SU-DHL-6 (cell line): ENCODE results near the gene GIPC2.

Source experiments
- H2AFZ ChIP-seq: fragments of 200-600 bp; sonication (generic); 2 replicates; pipeline ENCODE4 v1.6.1; 2014; ENCODE audit warnings: low read depth, mild to moderate bottlenecking, moderate library complexity, mixed read lengths, antibody characterized with exemption, low read length; ENCODE audit not compliant: severe bottlenecking
- H3F3A ChIP-seq: fragments of 200-600 bp; shearing (Covaris generic); 2 replicates; pipeline ENCODE4 v1.6.0; 2016; ENCODE audit warnings: antibody characterized with exemption, mild to moderate bottlenecking; ENCODE audit not compliant: insufficient read depth
- H3K27ac ChIP-seq: fragments of 200-600 bp; sonication (generic); 2 replicates; pipeline ENCODE4 v1.5.1; 2016; ENCODE audit warnings: low read depth, mild to moderate bottlenecking, low read length, moderate library complexity, mixed read lengths
- H3K27me3 ChIP-seq: fragments of 200-600 bp; sonication (generic), shearing (Covaris generic); 2 replicates; pipeline ENCODE4 v1.6.0; 2014; ENCODE audit warnings: mild to moderate bottlenecking, low read length
- H3K36me3 ChIP-seq: fragments of 200-600 bp; sonication (generic); 2 replicates; pipeline ENCODE4 v1.6.1; 2014; ENCODE audit warnings: mild to moderate bottlenecking, low read length, mixed read lengths
- H3K4me2 ChIP-seq: fragments of 300-600, 200-600 bp; shearing (Covaris generic), sonication (generic); 2 replicates; pipeline ENCODE4 v1.6.0; 2014; ENCODE audit warnings: low read length, low read depth, mild to moderate bottlenecking; ENCODE audit not compliant: poor library complexity, severe bottlenecking
- H3K4me3 ChIP-seq: fragments of 200-600 bp; sonication (generic); 2 replicates; pipeline ENCODE4 v1.5.1; 2014; ENCODE audit warnings: antibody characterized with exemption, low read length, mild to moderate bottlenecking, mixed read lengths; ENCODE audit not compliant: insufficient read depth, poor library complexity, severe bottlenecking
- H3K79me2 ChIP-seq: fragments of 200-600 bp; sonication (generic); 2 replicates; pipeline ENCODE4 v1.6.1; 2014; ENCODE audit warnings: mild to moderate bottlenecking, low read length, moderate library complexity; ENCODE audit not compliant: insufficient read depth
- H3K9ac ChIP-seq: fragments of 200-600 bp; sonication (generic); 2 replicates; pipeline ENCODE4 v1.7.0; 2014; ENCODE audit warnings: mild to moderate bottlenecking, low read length
- H3K9me2 ChIP-seq: fragments of 200-600 bp; sonication (generic); replicated peaks from 2 replicates; pipeline ENCODE4 v1.6.1; 2014; ENCODE audit warnings: low read length; ENCODE audit not compliant: insufficient read depth
- H3K9me3 ChIP-seq: fragments of 200-600 bp; sonication (generic); 2 replicates; pipeline ENCODE4 v1.6.1; 2014; ENCODE audit warnings: low read length, mixed read lengths; ENCODE audit not compliant: insufficient read depth
- H4K20me1 ChIP-seq: fragments of 200-600 bp; sonication (generic); 2 replicates; pipeline ENCODE4 v1.6.1; 2014; ENCODE audit warnings: low read depth, mild to moderate bottlenecking, antibody characterized with exemption, low read length, moderate library complexity, mixed read lengths
- CTCF ChIP-seq: fragments of 200-600 bp; sonication (generic); IDR thresholded peaks from one replicate; pipeline ENCODE4 v1.5.1; 2017; ENCODE audit warnings: antibody characterized with exemption, mild to moderate bottlenecking, low read length, moderate library complexity; ENCODE audit not compliant: insufficient read depth, poor library complexity, severe bottlenecking
- EZH2phosphoT487 ChIP-seq: fragments of 200-600 bp; sonication (generic), shearing (Covaris generic); conservative IDR thresholded peaks from 2 replicates; pipeline ENCODE4 v1.6.1; 2018; ENCODE audit warnings: mild to moderate bottlenecking, antibody characterized with exemption, low read length, moderate library complexity, mixed read lengths

Gene GIPC2

DNA sequence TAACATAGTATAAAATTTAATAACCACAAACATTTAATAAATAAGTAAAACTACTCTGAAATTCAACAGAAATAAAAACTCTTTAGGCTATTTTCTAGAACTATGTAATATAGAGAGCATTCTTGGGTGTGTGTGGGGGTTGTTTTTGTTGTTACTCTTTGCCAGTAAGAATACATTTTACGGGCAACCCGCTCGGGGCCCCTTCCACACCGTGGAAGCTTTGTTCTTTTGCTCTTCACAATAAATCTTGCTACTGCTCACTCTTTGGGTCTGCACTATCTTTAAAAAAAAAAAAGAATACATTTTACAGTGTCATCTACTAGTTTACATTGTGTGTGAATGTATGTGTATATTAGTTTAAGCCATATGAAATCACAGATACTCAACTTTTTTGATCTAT is 16.0 kb upstream of the GIPC2 start:
- H3K79me2 ChIP-seq, result no peaks in the 10 kb centered on the region
- no peak overlapping the region for H3K4me3 ChIP-seq
- H3K9ac ChIP-seq, result no peak overlapping the region
- TF ChIP-seq CTCF (no peak), EZH2phosphoT487 (no peak)
- H2AFZ ChIP-seq, result no peak overlapping the region
- H3F3A ChIP-seq, result no peaks in the 10 kb centered on the region
- H3K9me3 ChIP-seq, result no peaks in the 10 kb centered on the region
- no peak overlapping the region for H3K27ac ChIP-seq
- no peaks in the 10 kb centered on the region for H3K36me3 ChIP-seq
- no peaks in the 10 kb centered on the region for H3K27me3 ChIP-seq
- no peak overlapping the region for H3K4me2 ChIP-seq
- H4K20me1 ChIP-seq, result no peaks in the 10 kb centered on the region
- no peaks in the 10 kb centered on the region for H3K9me2 ChIP-seq

- Histone ChIP-seq H3F3A (no peaks in the 10 kb centered on the region), H3K27me3 (no peaks in the 10 kb centered on the region), H3K9me3 (no peaks in the 10 kb centered on the region), H3K9ac (no peak overlapping the region), H3K4me2 (no peak overlapping the region), H3K9me2 (no peaks in the 10 kb centered on the region), H3K4me3 (no peak overlapping the region), H3K36me3 (no peaks in the 10 kb centered on the region), H4K20me1 (no peaks in the 10 kb centered on the region), H3K79me2 (no peaks in the 10 kb centered on the region), H2AFZ (no peak overlapping the region), H3K27ac (no peak overlapping the region)
- TF ChIP-seq EZH2phosphoT487 (no peak), CTCF (no peak)
These were observed 12.6 kb upstream of the GIPC2 start for GRCh38 chr1:78032996-78033796.

GRCh38 chr1:78033797-78034172 is 12.0 kb upstream of the GIPC2 start:
- H4K20me1 ChIP-seq, result no peaks in the 10 kb centered on the region
- H3K27ac ChIP-seq, result no peak overlapping the region
- H3K9ac ChIP-seq, result no peak overlapping the region
- H3K4me2 ChIP-seq, result no peak overlapping the region
- H3K9me3 ChIP-seq, result no peaks in the 10 kb centered on the region
- H3F3A ChIP-seq, result no peaks in the 10 kb centered on the region
- no peaks in the 10 kb centered on the region for H3K27me3 ChIP-seq
- no peak for TF ChIP-seq CTCF
- no peak for TF ChIP-seq EZH2phosphoT487
- H3K79me2 ChIP-seq, result no peaks in the 10 kb centered on the region
- H3K36me3 ChIP-seq, result no peaks in the 10 kb centered on the region
- no peak overlapping the region for H3K4me3 ChIP-seq
- H3K9me2 ChIP-seq, result no peaks in the 10 kb centered on the region
- no peak overlapping the region for H2AFZ ChIP-seq
